ENCODE results near the gene KRTAP10-2. TPM values are rescaled to one million over a fixed set of nuclear protein-coding genes. Genes with fewer than 3 reads are reported as not detected.

KRTAP10-2 gene
- total RNA-seq, 1 experiment from 2014 or later = not detected

GRCh38 chr21:44590311-44590721 lies 39.0 kb upstream of the KRTAP10-2 start:
- no peak overlapping the region for H3K4me2 ChIP-seq (ENCODE audit: low read length)
- CTCF ChIA-PET = no interaction called here
- POLR2A ChIA-PET = no interaction called here
- H3K9me2 ChIP-seq (ENCODE audit: insufficient read depth) = no peaks in the 10 kb centered on the region
- no TSS peak for BruUV-seq (replicated peaks)
- H3K9ac ChIP-seq (ENCODE audit: low read length) = no peak overlapping the region
- H3K36me3 ChIP-seq (ENCODE audit: control insufficient read depth in 1 of 2, insufficient read depth in 2 of 2, low read length in 2 of 2) = no peaks in the 10 kb centered on the region
- no peak for TF ChIP-seq JUND (IDR thresholded peaks at IDR 0.05)
- TF ChIP-seq EGR1 (IDR thresholded peaks at IDR 0.05; ENCODE audit: low read depth) = no peak
- TF ChIP-seq CTCF (IDR thresholded peaks at IDR 0.05 in 2 of 3, conservative IDR thresholded peaks at IDR 0.05 in 1 of 3; ENCODE audit: borderline replicate concordance in 1 of 3, insufficient read depth in 1 of 3, low read depth in 2 of 3, low read length in 2 of 3) = no peak
- H3K27me3 ChIP-seq (ENCODE audit: insufficient read depth, low read length) = peaks cover 11% of the 10 kb centered on the region
- no peak overlapping the region for H3K4me3 ChIP-seq (replicated peaks in 1 of 2; ENCODE audit: low read depth in 1 of 2, low read length in 2 of 2)
- H3K27ac ChIP-seq (ENCODE audit: low read depth, low read length) = no peak overlapping the region
- ATAC-seq (no peak), DNase-seq (ENCODE audit: low read depth, low spot score) (no peak)
- no peaks in the 10 kb centered on the region for H3K4me1 ChIP-seq (ENCODE audit: control insufficient read depth in 1 of 2, insufficient read depth in 2 of 2, low read length in 2 of 2)
- intact Hi-C loops (cut with micrococcal nuclease) = no loop called here
- H3K79me2 ChIP-seq (ENCODE audit: insufficient read depth, low read length) = no peaks in the 10 kb centered on the region
- H2AFZ ChIP-seq (ENCODE audit: low read depth, low read length, poor library complexity, severe bottlenecking) = no peak overlapping the region
- H3K9me3 ChIP-seq (ENCODE audit: control insufficient read depth in 1 of 2, insufficient read depth in 1 of 2, low read depth in 1 of 2, low read length in 2 of 2) = no peaks in the 10 kb centered on the region
- RAD21 ChIA-PET (ENCODE audit: low non-redundant PET in 1 of 2, low total read pairs in 2 of 2, uncharacterized antibody in 2 of 2, unreplicated experiment in 2 of 2) = no interaction called here
- H4K20me1 ChIP-seq (ENCODE audit: insufficient read depth) = no peaks in the 10 kb centered on the region

- no peaks in the 10 kb centered on the region for H3K36me3 ChIP-seq (ENCODE audit: control insufficient read depth in 1 of 2, insufficient read depth in 2 of 2, low read length in 2 of 2)
- no peaks in the 10 kb centered on the region for H3K4me1 ChIP-seq (ENCODE audit: control insufficient read depth in 1 of 2, insufficient read depth in 2 of 2, low read length in 2 of 2)
- no peaks in the 10 kb centered on the region for H4K20me1 ChIP-seq (ENCODE audit: insufficient read depth)
- BruUV-seq (replicated peaks) = no TSS peak
- no peaks in the 10 kb centered on the region for H3K9me2 ChIP-seq (ENCODE audit: insufficient read depth)
- H3K27ac ChIP-seq (ENCODE audit: low read depth, low read length) = no peak overlapping the region
- intact Hi-C loops (cut with micrococcal nuclease) = no loop called here
- no peak overlapping the region for H3K9ac ChIP-seq (ENCODE audit: low read length)
- H3K9me3 ChIP-seq (ENCODE audit: control insufficient read depth in 1 of 2, insufficient read depth in 1 of 2, low read depth in 1 of 2, low read length in 2 of 2) = no peaks in the 10 kb centered on the region
- TF ChIP-seq FOSL1 (IDR thresholded peaks at IDR 0.05; ENCODE audit: low read depth) = no peak
- ATAC-seq (no peak), DNase-seq (ENCODE audit: low read depth, low spot score) (no peak)
- H3K79me2 ChIP-seq (ENCODE audit: insufficient read depth, low read length) = no peaks in the 10 kb centered on the region
- CTCF ChIA-PET = no interaction called here
- POLR2A ChIA-PET = no interaction called here
- RAD21 ChIA-PET (ENCODE audit: low non-redundant PET in 1 of 2, low total read pairs in 2 of 2, uncharacterized antibody in 2 of 2, unreplicated experiment in 2 of 2) = no interaction called here
- H2AFZ ChIP-seq (ENCODE audit: low read depth, low read length, poor library complexity, severe bottlenecking) = no peak overlapping the region
- peaks cover 16% of the 10 kb centered on the region for H3K27me3 ChIP-seq (ENCODE audit: insufficient read depth, low read length)
- H3K4me3 ChIP-seq (replicated peaks in 1 of 2; ENCODE audit: low read depth in 1 of 2, low read length in 2 of 2) = no peak overlapping the region
- no peak overlapping the region for H3K4me2 ChIP-seq (ENCODE audit: low read length)
Measured at GRCh38 chr21:44589586-44590305, 38.4 kb upstream of the KRTAP10-2 start.

Measured in HCT116 (cell line).